H1 (cell line): ENCODE data around the gene RAD23B. TPM values are rescaled to one million over a fixed set of nuclear protein-coding genes. Genes with fewer than 3 reads are reported as not detected.

Experiments used
- CTCF ChIA-PET: fragments of 300-600 bp; sonication (Branson Sonifier 250); formaldehyde crosslinking; loops from one replicate; lab custom pipeline; 2021; ENCODE audit not compliant: partially characterized antibody; lab: Charles Lee
- POLR2A ChIA-PET: fragments of 300-600 bp; sonication (Branson Sonifier 250); formaldehyde crosslinking; loops from one replicate; lab custom pipeline; 2021; ENCODE audit warnings: inconsistent platforms; ENCODE audit not compliant: partially characterized antibody; lab: Charles Lee
- DNase-seq, 2 experiments: peaks; one replicate each; pipeline versions ENCODE4 v3.0.0 to v3.0.0-alpha.2; 2010 to 2022; ENCODE audit warnings: low spot score in 2 of 2, low read depth in 1 of 2, mixed read lengths in 1 of 2
- FAIRE-seq: peaks from 2 replicates; lab custom pipeline; 2011; peaks lifted over from hg19 to GRCh38; lab: Jason Lieb, UNC
- H2AFZ ChIP-seq: 2 replicates; pipeline ENCODE4 v1.8.1; 2012; ENCODE audit warnings: low read length, inconsistent platforms
- H2AK5ac ChIP-seq: 2 replicates; pipeline ENCODE4 v1.6.1; 2013; ENCODE audit warnings: low read depth, low read length
- H2BK120ac ChIP-seq: replicated peaks from 2 replicates; pipeline ENCODE3; 2013; ENCODE audit warnings: low read depth, low read length, inconsistent platforms
- H2BK12ac ChIP-seq: 2 replicates; pipeline ENCODE4 v1.6.1; 2013; ENCODE audit warnings: low read depth, low read length
- H2BK15ac ChIP-seq: 2 replicates; pipeline ENCODE4 v1.6.1; 2013; ENCODE audit warnings: low read length
- H2BK20ac ChIP-seq: 2 replicates; pipeline ENCODE4 v1.6.1; 2013; ENCODE audit warnings: low read length
- H2BK5ac ChIP-seq: 2 replicates; pipeline ENCODE4 v1.6.1; 2013; ENCODE audit warnings: low read depth, low read length
- H3K14ac ChIP-seq: 2 replicates; pipeline ENCODE4 v1.6.1; 2013; ENCODE audit warnings: inconsistent platforms; ENCODE audit not compliant: insufficient read length
- H3K18ac ChIP-seq: 2 replicates; pipeline ENCODE4 v1.6.1; 2013; ENCODE audit warnings: low read length; ENCODE audit errors: extremely low read depth
- H3K23ac ChIP-seq: 2 replicates; pipeline ENCODE4 v1.6.1; 2013; ENCODE audit warnings: inconsistent platforms; ENCODE audit not compliant: insufficient read length
- H3K23me2 ChIP-seq: 2 replicates; pipeline ENCODE4 v1.6.1; 2013; ENCODE audit warnings: low read depth, low read length
- H3K27ac ChIP-seq: 2 replicates; pipeline ENCODE4 v1.6.1; 2011; ENCODE audit warnings: low read depth, low read length, inconsistent platforms
- H3K27me3 ChIP-seq, 4 experiments: replicated peaks in 1 of 4; 1 replicate in 1 of 4; 2 replicates in 3 of 4; pipeline versions ENCODE4 v1.6.1 to v1.8.1; 2011 to 2013; ENCODE audit warnings: low read length in 3 of 4, mild to moderate bottlenecking in 3 of 4, inconsistent platforms in 2 of 4, mixed read lengths in 2 of 4, moderate library complexity in 1 of 4; ENCODE audit not compliant: control insufficient read depth in 3 of 4, insufficient read depth in 3 of 4; ENCODE audit errors: extremely low read depth in 1 of 4
- H3K36me3 ChIP-seq, 4 experiments: 2 replicates each; pipeline versions ENCODE4 v1.6.1 to v1.8.1; 2011 to 2013; ENCODE audit warnings: mild to moderate bottlenecking in 4 of 4, low read length in 3 of 4, moderate library complexity in 2 of 4, control low read depth in 1 of 4, inconsistent platforms in 1 of 4; ENCODE audit not compliant: insufficient read depth in 4 of 4, control insufficient read depth in 2 of 4
- H3K4ac ChIP-seq: replicated peaks from 2 replicates; pipeline ENCODE3; 2013; ENCODE audit warnings: low read length, low read depth, mixed read lengths, inconsistent platforms; ENCODE audit not compliant: insufficient read length
- H3K4me1 ChIP-seq, 4 experiments: replicated peaks in 1 of 4; 1 replicate in 1 of 4; 2 replicates in 3 of 4; pipeline versions ENCODE4 v1.6.1 to v1.8.1; 2011 to 2013; ENCODE audit warnings: low read length in 3 of 4, inconsistent platforms in 2 of 4, mixed read lengths in 1 of 4; ENCODE audit not compliant: insufficient read depth in 4 of 4, control insufficient read depth in 3 of 4
- H3K4me2 ChIP-seq, 2 experiments: 2 replicates each; pipeline versions ENCODE4 v1.6.1 to v1.8.1; 2011 to 2013; ENCODE audit warnings: low read depth in 2 of 2, low read length in 2 of 2, control low read depth in 1 of 2, inconsistent platforms in 1 of 2, mild to moderate bottlenecking in 1 of 2; ENCODE audit not compliant: insufficient read depth in 1 of 2
- H3K4me3 ChIP-seq, 4 experiments: fragments of 200-600, 300-600 bp in 1 of 4; sonication (generic), shearing (Covaris generic), sonication (Bioruptor Twin) in 1 of 4; 2 replicates each; pipeline versions ENCODE4 v1.5.1 to v1.8.1; 2011 to 2016; ENCODE audit warnings: low read length in 4 of 4, low read depth in 3 of 4, control low read depth in 2 of 4, inconsistent platforms in 2 of 4, mild to moderate bottlenecking in 2 of 4, mixed read lengths in 1 of 4, moderate library complexity in 1 of 4; ENCODE audit not compliant: insufficient read depth in 2 of 4; ENCODE audit errors: extremely low read depth in 1 of 4
- H3K56ac ChIP-seq: replicated peaks from 2 replicates; pipeline ENCODE3; 2013; ENCODE audit warnings: low read depth, mild to moderate bottlenecking, mixed read lengths, low read length, inconsistent platforms; ENCODE audit not compliant: insufficient read length
- H3K79me1 ChIP-seq: 2 replicates; pipeline ENCODE4 v1.6.1; 2013; ENCODE audit warnings: low read depth, low read length, control low read depth
- H3K79me2 ChIP-seq, 2 experiments: 2 replicates each; pipeline versions ENCODE4 v1.6.1 to v1.8.1; 2012 to 2013; ENCODE audit warnings: low read length in 2 of 2, mild to moderate bottlenecking in 2 of 2, inconsistent platforms in 1 of 2; ENCODE audit not compliant: insufficient read depth in 2 of 2, control insufficient read depth in 1 of 2
- H3K9ac ChIP-seq, 4 experiments: replicated peaks in 1 of 4; 1 replicate in 1 of 4; 2 replicates in 3 of 4; pipeline versions ENCODE4 v1.6.1 to v1.8.1; 2011 to 2013; ENCODE audit warnings: low read depth in 3 of 4, low read length in 3 of 4, control low read depth in 2 of 4, mild to moderate bottlenecking in 2 of 4, moderate library complexity in 2 of 4, inconsistent platforms in 1 of 4; ENCODE audit errors: extremely low read depth in 1 of 4
- H3K9me3 ChIP-seq, 2 experiments: 2 replicates each; pipeline versions ENCODE4 v1.6.1 to v1.8.1; 2012 to 2013; ENCODE audit warnings: mild to moderate bottlenecking in 2 of 2, moderate library complexity in 2 of 2, control low read depth in 1 of 2, inconsistent platforms in 1 of 2, low read depth in 1 of 2, low read length in 1 of 2, mixed read lengths in 1 of 2; ENCODE audit not compliant: insufficient read depth in 2 of 2
- H4K20me1 ChIP-seq, 2 experiments: replicated peaks in 1 of 2; 2 replicates each; pipeline versions ENCODE3 to v1.8.1; 2011 to 2013; ENCODE audit warnings: inconsistent platforms in 2 of 2, low read length in 2 of 2, mild to moderate bottlenecking in 1 of 2; ENCODE audit not compliant: insufficient read depth in 2 of 2, control insufficient read depth in 1 of 2
- H4K5ac ChIP-seq: 2 replicates; pipeline ENCODE4 v1.6.1; 2013; ENCODE audit warnings: low read length, low read depth, mixed read lengths, inconsistent platforms; ENCODE audit not compliant: insufficient read length
- H4K8ac ChIP-seq: 2 replicates; pipeline ENCODE4 v1.8.0; 2013; ENCODE audit warnings: mild to moderate bottlenecking, moderate library complexity, low read length, inconsistent platforms; ENCODE audit not compliant: insufficient read depth; ENCODE audit errors: extremely low read depth
- H4K91ac ChIP-seq: replicated peaks from 2 replicates; pipeline ENCODE3; 2013; ENCODE audit warnings: low read length, mixed read lengths, inconsistent platforms; ENCODE audit not compliant: insufficient read length
- HDAC6 ChIP-seq: IDR thresholded peaks from one replicate; pipeline ENCODE4 v1.7.1; 2012; ENCODE audit warnings: low read depth, mild to moderate bottlenecking, inconsistent platforms, low read length, moderate library complexity
- SRF ChIP-seq: IDR thresholded peaks from 2 replicates; pipeline ENCODE4 v1.6.1; 2011; ENCODE audit warnings: mild to moderate bottlenecking, low read depth, low read length, moderate library complexity
- WGBS, 2 experiments: shearing (Covaris generic) in 1 of 2; methylation state at CpG; one replicate each; pipeline versions ENCODE4 v1.1.6 to v1.1.7; 2013 to 2015; ENCODE audit warnings: low lambda C conversion rate in 2 of 2, mixed read lengths in 2 of 2, inconsistent platforms in 1 of 2, low coverage in 1 of 2, missing lambda C conversion rate in 1 of 2; ENCODE audit not compliant: insufficient replicate concordance in 2 of 2, insufficient coverage in 1 of 2, insufficient read length in 1 of 2; ENCODE audit errors: extremely low coverage in 1 of 2, missing lambda C conversion rate in 1 of 2; 5-methylcytosine and 5-hydroxymethylcytosine counted together
- polyA plus RNA-seq, 7 experiments: library from polyadenylated mRNA; depleted of rRNA in 3 of 7; stranded (reverse) in 5 of 7; unstranded in 2 of 7; fragments of >200 nt in 5 of 7; fragments of 200-250 nt in 2 of 7; gene quantifications; 1 replicate in 5 of 7; 2 replicates in 1 of 7; 4 replicates in 1 of 7; pipeline versions ENCODE4 v1.2.1 to v1.2.3, GENCODE V29; 2011 to 2013; ENCODE audit warnings: missing spikeins in 2 of 7, mixed read lengths in 2 of 7
- total RNA-seq: library from RNA; stranded (reverse); fragmentation: NEBNext Ultra II Directional; extraction: Animal tissue kit (Norgen Biotek cat#: 25700); gene quantifications from 2 replicates; pipeline ENCODE4 v1.2.1, GENCODE V29; 2021

RAD23B gene
- total and polyA plus RNA-seq, 2 of the 8 experiments (the other 6 are each of a cell fraction or from before 2014, with no cell fraction given) = 97.1 to 165 TPM

DNA sequence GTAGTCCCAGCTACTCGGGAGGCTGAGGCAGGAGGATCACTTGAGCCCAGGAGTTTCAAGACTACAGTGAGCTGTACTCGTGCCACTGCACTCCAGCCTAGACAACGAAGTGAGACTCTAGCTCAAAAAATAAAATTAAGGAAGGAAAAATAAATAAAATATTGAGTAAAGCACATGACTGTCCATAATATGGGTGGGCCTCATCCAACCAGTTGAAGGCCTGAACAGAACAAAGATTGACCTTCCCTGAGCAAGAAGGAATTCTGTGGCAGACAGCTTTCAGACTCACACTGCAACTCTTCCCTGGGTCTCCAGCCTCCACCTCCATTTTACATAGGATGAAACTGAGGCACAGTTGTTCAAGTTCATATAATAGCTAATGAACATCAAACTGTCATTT is 72.3 kb downstream of the RAD23B start:
- Histone ChIP-seq H2AK5ac (no peak overlapping the region), H3K4me2 (no peak overlapping the region), H4K5ac (no peak overlapping the region), H3K23ac (no peak overlapping the region), H4K8ac (no peak overlapping the region), H3K27ac (no peak overlapping the region), H3K27me3 (0 out of 7 replicates have a peak, but pooled peaks cover 0 to 2% (median 0%) of the 10 kb centered on the region in 4 experiments), H3K4me1 (no peaks in the 10 kb centered on the region), H3K23me2 (no peaks in the 10 kb centered on the region), H3K4me3 (no peak overlapping the region), H3K14ac (no peak overlapping the region), H3K79me1 (no peaks in the 10 kb centered on the region), H3K4ac (no peak overlapping the region), H2BK15ac (no peak overlapping the region), H3K56ac (no peak overlapping the region), H3K79me2 (no peaks in the 10 kb centered on the region), H3K9me3 (no peaks in the 10 kb centered on the region), H2BK5ac (no peak overlapping the region), H2BK12ac (no peak overlapping the region), H3K18ac (no peak overlapping the region), H3K9ac (no peak overlapping the region), H2BK20ac (no peak overlapping the region), H2BK120ac (no peak overlapping the region), H4K91ac (no peak overlapping the region), H4K20me1 (no peaks in the 10 kb centered on the region), H3K36me3 (no peaks in the 10 kb centered on the region), H2AFZ (no peak overlapping the region)
- TF ChIP-seq SRF = no peak
- no peak for TF ChIP-seq HDAC6
- ChIA-PET CTCF (interaction anchor here (1.3 kb wide), 1 partner anchor 8 kb away, joined by 3 read pairs; no protein-coding TSS in a partner anchor), POLR2A (interaction anchor here (1.2 kb wide), 1 partner anchor 10 kb away, joined by 4 read pairs; no protein-coding TSS in a partner anchor)
- DNase-seq (no peak), FAIRE-seq (no peak)
- WGBS, 2 experiments = 92% methylated on average over 3 of the region's 3 CpGs; no CpG with 5 or more reads in 1 of the 2 experiments
